ENCODE data around the gene TM2D3.
"Not testable (repeated sequence)": the region's sequence is repeated elsewhere in the genome, so short reads cannot be mapped to it uniquely, and the experiment has no call there.

Gene TM2D3

DNA sequence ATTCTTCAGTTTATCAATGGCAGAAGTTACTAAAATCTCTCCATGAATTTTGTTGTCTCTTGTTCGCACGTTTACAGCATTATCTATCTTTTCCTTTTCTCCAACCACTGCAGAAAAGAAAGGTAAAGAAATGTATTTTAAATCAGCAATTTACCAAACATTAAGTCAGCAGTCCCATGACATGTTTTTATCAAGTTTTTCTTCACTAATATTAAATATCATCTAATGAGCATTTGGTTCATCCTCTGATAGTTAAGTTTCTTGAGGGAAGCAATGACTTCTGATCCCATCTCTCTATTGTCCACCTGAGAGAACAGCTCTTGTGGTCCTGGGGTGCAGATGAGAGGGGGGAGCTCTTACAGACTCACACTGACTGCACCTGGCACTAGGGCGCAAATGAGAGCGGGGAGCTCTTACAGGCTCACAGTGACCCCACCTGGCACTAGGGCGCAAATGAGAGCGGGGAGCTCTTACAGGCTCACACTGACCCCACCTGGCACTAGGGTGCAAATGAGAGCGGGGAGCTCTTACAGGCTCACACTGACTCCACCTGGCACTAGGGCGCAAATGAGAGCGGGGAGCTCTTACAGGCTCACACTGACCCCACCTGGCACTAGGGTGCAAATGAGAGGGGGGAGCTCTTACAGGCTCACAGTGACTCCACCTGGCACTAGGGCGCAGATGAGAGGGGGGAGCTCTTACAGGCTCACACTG, 2.6 kb upstream of the TM2D3 start:
- not testable (repeated sequence) for DNase-seq

GRCh38 chr15:101654171-101654570, 2.0 kb upstream of the TM2D3 start:
- no peak for DNase-seq

DNA sequence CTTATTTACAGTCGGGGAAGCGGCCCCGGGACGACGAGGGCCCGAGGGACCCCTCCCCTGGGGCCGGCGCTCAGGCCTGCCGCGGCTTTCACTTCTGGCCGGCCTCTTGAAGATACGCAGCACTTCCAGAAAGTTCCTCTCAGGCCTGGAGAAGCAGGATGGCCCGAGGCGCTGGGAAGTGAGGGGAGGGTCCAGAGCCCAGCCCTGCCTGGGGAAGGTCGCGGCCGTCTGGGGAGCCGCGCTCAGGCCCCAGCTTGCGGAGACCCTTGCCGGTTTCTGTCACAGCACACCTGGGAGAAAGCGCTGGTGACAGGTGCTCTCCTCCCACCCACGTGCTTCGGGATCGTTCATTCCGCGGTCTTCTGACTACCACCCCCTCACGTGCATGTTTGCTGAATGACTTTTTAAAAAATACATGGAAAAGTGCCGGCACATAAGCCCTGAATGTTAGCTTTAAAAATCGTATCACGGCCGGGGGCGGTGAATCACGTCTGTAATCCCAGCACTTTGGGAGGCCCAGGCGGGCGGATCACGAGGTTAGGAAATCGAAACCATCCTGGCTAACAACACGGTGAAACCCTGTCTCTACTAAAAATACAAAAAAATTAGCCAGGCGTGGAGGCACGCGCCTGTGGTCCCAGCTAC, 727 bp upstream of the TM2D3 start:
- no peak for DNase-seq

- DNase-seq, result peak in 1 of 2 donors; percentile 26
Measured at GRCh38 chr15:101651554-101652097, 555 bp downstream of the TM2D3 start.

DNA sequence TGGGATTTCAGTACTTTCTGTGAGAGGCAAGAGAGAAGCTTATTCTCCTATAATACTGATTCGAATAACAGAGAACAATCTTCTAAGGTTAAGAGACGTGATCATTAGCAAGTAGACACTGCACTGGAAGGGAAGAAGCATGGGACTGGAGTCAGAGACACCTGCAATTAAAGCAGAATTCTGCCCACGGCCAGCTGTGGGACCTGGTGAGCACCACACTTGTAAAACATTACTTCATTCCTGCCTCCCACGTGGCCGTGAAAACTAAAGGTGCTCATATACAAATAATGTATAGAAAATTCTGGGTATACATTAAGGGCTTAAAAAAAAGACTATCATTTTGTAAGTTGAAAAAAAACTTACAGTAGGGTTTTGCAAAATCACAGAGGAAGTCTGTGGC, 2.0 kb downstream of the TM2D3 start:
- DNase-seq, result no peak

GRCh38 chr15:101648356-101648755, 3.8 kb downstream of the TM2D3 start:
- DNase-seq, result no peak

DNA sequence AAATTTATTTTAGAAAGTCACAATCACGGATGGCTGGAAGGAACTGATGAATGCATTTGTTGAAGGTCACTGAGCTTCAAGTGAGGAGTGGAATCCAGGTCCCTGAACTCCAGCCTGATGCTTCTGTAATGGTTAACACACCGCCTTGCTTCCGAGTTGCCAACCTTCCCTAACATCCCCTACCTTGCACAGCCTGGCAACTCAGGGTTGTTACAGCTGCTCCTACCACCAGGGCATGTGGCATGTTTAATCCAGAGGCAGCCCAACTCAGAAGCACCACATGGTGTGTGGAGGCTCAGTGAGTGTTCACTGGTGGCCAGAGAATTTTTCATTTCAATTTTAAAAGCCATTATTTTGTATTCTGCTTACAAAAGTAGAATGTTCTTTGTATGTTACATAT, 4.9 kb downstream of the TM2D3 start:
- no peak for DNase-seq

GRCh38 chr15:101646672-101647071, 5.5 kb downstream of the TM2D3 start:
- DNase-seq, result no peak

DNA sequence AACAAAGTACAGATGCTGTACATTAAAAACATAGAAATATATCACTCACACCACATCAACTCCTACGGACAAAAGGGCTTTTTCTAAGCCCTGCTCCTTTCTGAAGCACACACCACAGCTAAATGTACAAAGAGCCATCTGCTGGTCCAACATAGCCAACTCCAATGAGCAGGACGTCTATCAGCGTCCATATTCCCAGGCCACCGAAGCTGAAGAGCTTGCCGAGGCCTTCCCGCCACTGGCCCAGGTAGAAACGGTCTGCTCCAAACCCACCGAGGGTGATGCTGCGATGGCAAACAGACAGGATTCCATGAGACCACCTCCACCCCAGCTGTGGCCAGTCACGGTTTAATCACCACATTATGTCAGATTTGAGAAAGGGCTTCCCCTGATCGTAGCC, 9.8 kb downstream of the TM2D3 start:
- DNase-seq, result no peak

- no peak for DNase-seq
Measured at GRCh38 chr15:101641894-101642293, 10.3 kb downstream of the TM2D3 start.

- peak; percentile 76 to 77 for DNase-seq
Measured at GRCh38 chr15:101641129-101641764, 10.9 kb downstream of the TM2D3 start.

GRCh38 chr15:101639667-101640066, 12.5 kb downstream of the TM2D3 start:
- DNase-seq, result no peak

- no peak for DNase-seq
Measured at GRCh38 chr15:101637919-101638318, 14.3 kb downstream of the TM2D3 start.

DNA sequence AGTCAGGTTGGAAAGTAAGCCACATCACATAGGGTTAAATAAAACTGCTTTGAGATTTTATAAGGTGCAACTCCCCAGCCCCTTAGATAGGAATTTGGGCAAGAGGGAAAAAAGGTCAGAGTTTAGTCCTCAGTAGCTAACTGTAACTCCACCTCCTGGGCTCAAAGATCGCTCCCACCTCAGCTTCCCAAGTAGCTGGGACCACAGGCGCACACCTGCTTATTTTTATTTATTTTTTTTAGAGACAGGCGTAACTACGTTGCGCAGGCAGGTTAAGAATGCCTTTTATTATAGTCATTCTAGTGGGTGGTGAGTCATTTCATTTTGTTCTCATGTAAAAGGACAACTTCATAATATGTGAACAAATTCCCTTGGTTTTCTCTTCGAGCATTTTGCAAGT, 14.7 kb downstream of the TM2D3 start:
- no peak for DNase-seq

DNA sequence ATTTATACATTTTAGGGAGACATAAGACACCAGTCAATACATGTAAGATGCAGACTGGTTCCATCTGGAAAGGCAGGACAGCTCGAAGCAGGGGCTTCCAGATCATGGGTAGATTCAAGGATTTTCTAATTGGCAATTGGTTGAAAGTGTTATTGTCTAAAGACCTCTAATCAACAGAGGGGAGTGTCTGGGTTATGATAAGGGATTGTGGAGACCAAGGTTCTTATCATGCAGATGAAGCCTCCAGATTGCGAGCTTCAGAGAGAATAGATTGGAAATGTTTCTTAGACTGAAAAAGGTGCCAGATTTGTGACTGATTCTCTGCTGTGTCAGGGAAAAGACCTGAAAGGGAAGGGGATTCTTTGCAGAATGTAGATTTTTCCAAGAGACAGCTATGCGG, 15.1 kb downstream of the TM2D3 start:
- no peak for DNase-seq

GRCh38 chr15:101635944-101636727, 16.0 kb downstream of the TM2D3 start:
- no peak for DNase-seq

GRCh38 chr15:101633356-101633755, 18.8 kb downstream of the TM2D3 start:
- DNase-seq, result no peak

DNA sequence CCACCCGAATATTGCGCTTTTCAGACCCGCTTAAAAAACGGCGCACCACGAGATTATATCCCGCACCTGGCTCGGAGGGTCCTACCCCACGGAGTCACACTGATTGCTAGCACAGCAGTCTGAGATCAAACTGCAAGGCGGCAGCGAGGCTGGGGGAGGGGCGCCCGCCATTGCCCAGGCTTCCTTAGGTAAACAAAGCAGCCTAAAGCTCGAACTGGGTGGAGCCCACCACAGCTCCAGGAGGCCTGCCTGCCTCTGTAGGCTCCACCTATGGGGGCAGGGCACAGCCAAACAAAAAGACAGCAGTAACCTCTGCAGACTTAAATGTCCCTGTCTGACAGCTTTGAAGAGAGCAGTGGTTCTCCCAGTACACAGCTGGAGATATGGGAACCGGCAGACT, 25.5 kb downstream of the TM2D3 start:
- DNase-seq, result not testable (repeated sequence)

GRCh38 chr15:101625980-101626379, 26.2 kb downstream of the TM2D3 start:
- no peak for DNase-seq

GRCh38 chr15:101625184-101625583, 27.0 kb downstream of the TM2D3 start:
- no peak for DNase-seq

DNA sequence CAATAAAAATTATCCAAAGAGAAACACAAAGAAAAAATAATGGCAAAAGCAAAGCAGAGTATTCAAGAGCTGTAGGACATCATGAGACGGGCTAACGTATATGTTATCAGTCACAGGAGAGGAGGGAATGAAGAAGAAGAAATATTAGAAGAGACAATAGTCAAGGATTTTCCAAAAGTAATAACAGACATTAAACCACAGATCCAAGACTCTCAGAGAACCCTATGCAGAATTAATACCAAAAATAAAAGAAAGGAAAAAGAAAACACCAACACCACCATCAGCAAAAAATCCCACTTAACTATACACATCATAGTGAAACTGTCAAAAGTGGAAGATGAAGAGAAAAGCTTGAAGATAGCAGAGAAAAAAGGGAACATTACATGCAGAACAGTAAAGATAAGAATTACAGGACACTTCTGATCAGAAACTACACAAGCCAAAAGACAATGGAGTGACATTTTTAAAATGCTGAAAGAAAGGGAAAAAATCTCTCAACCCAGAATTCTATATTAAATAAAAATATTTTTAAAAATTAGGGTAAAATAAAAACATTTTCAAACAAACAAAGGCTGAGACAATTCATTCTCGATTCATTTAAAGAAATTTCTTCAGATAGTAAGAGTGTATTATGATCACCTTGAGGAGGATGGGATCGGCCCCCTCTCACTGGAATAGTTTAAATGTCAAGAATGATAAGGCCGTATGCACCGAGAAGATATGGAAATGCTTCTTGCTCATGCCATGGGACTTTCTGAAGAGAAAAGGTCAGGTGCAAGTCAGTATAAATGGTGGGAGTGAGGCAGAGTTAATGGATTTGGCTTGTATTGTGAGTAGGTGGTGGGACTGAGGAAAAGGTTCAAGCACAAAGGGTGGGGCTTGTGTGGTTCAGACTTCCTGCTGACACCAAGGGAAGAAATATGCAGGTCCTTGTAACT, 28.5 kb downstream of the TM2D3 start:
- DNase-seq, result no peak

DNA sequence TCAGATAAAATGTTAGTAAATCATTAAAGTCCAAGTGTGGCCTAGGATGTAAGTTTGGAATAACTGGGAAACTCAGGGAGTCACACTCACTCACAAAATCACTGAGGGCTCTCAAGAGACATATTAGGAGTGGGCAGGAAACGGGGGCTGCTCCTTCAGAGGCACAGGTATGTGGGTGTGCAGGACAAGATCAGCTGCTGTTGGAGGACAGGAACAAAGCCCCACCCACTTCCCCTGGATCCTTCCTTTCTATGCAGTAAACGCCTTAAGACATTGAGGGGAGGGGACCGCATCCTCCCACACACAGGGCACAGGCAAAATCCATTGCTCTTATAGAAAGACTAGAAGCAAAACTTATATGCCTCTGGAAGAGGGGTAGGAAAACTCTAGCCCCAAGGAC, 30.2 kb downstream of the TM2D3 start:
- DNase-seq, result no peak
